Large intestine (tissue), 3 donors: ENCODE data around the gene ACOT6. TPM values are rescaled to one million over a fixed set of nuclear protein-coding genes. Genes with fewer than 3 reads are reported as not detected.
"Not testable (repeated sequence)": the region's sequence is repeated elsewhere in the genome, so short reads cannot be mapped to it uniquely, and the experiment has no call there.

Source experiments
- DNase-seq, 2 donors: peaks; one replicate each; pipeline versions ENCODE4 v3.0.0 to v3.0.0-alpha.2; 2013
- H3K27ac ChIP-seq: one replicate; pipeline ENCODE4 v1.5.1; 2013; ENCODE audit warnings: low read length
- H3K27me3 ChIP-seq: 2 replicates; pipeline ENCODE4 v1.6.1; 2013; ENCODE audit warnings: low read length; ENCODE audit not compliant: control insufficient read depth, insufficient read depth
- H3K36me3 ChIP-seq: 2 replicates; pipeline ENCODE4 v1.6.1; 2013; ENCODE audit warnings: low read length; ENCODE audit not compliant: control insufficient read depth, insufficient read depth
- H3K4me1 ChIP-seq: one replicate; pipeline ENCODE4 v1.6.1; 2013; ENCODE audit warnings: low read length; ENCODE audit not compliant: control insufficient read depth, insufficient read depth
- H3K4me3 ChIP-seq: one replicate; pipeline ENCODE4 v1.5.1; 2013; ENCODE audit warnings: low read length
- H3K9me3 ChIP-seq: one replicate; pipeline ENCODE4 v1.6.1; 2013; ENCODE audit warnings: mild to moderate bottlenecking, low read depth, low read length, moderate library complexity; ENCODE audit not compliant: control insufficient read depth
- WGBS: methylation state at CpG from one replicate; pipeline ENCODE4 v1.1.5; 2013; ENCODE audit warnings: low lambda C conversion rate; ENCODE audit not compliant: insufficient coverage; 5-methylcytosine and 5-hydroxymethylcytosine counted together
- polyA plus RNA-seq: library from polyadenylated mRNA; unstranded; fragments of 120-200 nt; gene quantifications from one replicate; pipeline ENCODE4 v1.2.1, GENCODE V29; 2013

ACOT6 gene
- polyA plus RNA-seq, 1 donor, result 0.04 TPM

- H3K27me3 ChIP-seq, DNase-seq, H3K9me3 ChIP-seq, H3K27ac ChIP-seq, H3K4me1 ChIP-seq, H3K4me3 ChIP-seq: not testable (repeated sequence)
- peaks cover 20% of the 10 kb centered on the region for H3K36me3 ChIP-seq
- no CpG with 5 or more reads among the region's 4 CpGs for WGBS
Observed at GRCh38 chr14:73573740-73574139, 38.6 kb upstream of the ACOT6 start.

- not testable (repeated sequence) for H3K4me3 ChIP-seq, DNase-seq, H3K4me1 ChIP-seq, H3K27ac ChIP-seq, H3K27me3 ChIP-seq, H3K9me3 ChIP-seq
- peaks cover 22% of the 10 kb centered on the region for H3K36me3 ChIP-seq
- no CpG with 5 or more reads among the region's 7 CpGs for WGBS
Observed at GRCh38 chr14:73574251-73574650, 38.1 kb upstream of the ACOT6 start.

GRCh38 chr14:73576391-73576790 is 35.9 kb upstream of the ACOT6 start:
- Histone ChIP-seq H3K4me1 (no peaks in the 10 kb centered on the region), H3K27ac (no peak overlapping the region), H3K27me3 (no peaks in the 10 kb centered on the region), H3K36me3 (peaks cover 24% of the 10 kb centered on the region), H3K9me3 (no peaks in the 10 kb centered on the region), H3K4me3 (no peak overlapping the region)
- no peak for DNase-seq
- WGBS, result no CpG with 5 or more reads among the region's 3 CpGs

- not testable (repeated sequence) for DNase-seq, H3K9me3 ChIP-seq, H3K27ac ChIP-seq, H3K27me3 ChIP-seq, H3K4me1 ChIP-seq, H3K4me3 ChIP-seq
- no CpG with 5 or more reads among the region's 2 CpGs for WGBS
- peaks cover 24% of the 10 kb centered on the region for H3K36me3 ChIP-seq
Observed at GRCh38 chr14:73577214-73577613, 35.1 kb upstream of the ACOT6 start.

GRCh38 chr14:73582102-73582979 is 30.0 kb upstream of the ACOT6 start:
- WGBS, result 100% methylated on average over 2 of the region's 11 CpGs
- not testable (repeated sequence) for H3K4me3 ChIP-seq, H3K27me3 ChIP-seq, H3K27ac ChIP-seq, H3K9me3 ChIP-seq, H3K4me1 ChIP-seq, DNase-seq
- peaks cover 11% of the 10 kb centered on the region for H3K36me3 ChIP-seq

GRCh38 chr14:73588695-73589094 is 23.6 kb upstream of the ACOT6 start:
- H3K27me3 ChIP-seq, result no peaks in the 10 kb centered on the region
- no peak overlapping the region for H3K4me3 ChIP-seq
- H3K27ac ChIP-seq, result no peak overlapping the region
- H3K9me3 ChIP-seq, result no peaks in the 10 kb centered on the region
- WGBS, result 64% methylated on average over 1 of the region's 1 CpG
- no peak for DNase-seq
- H3K36me3 ChIP-seq, result no peaks in the 10 kb centered on the region
- no peaks in the 10 kb centered on the region for H3K4me1 ChIP-seq

- no peak for DNase-seq
- no peaks in the 10 kb centered on the region for H3K9me3 ChIP-seq
- no peaks in the 10 kb centered on the region for H3K4me1 ChIP-seq
- H3K36me3 ChIP-seq, result no peaks in the 10 kb centered on the region
- H3K27me3 ChIP-seq, result no peaks in the 10 kb centered on the region
- H3K27ac ChIP-seq, result no peak overlapping the region
- H3K4me3 ChIP-seq, result no peak overlapping the region
- 77% methylated on average over 3 of the region's 4 CpGs for WGBS
Observed at GRCh38 chr14:73589116-73589515, 23.2 kb upstream of the ACOT6 start.

GRCh38 chr14:73590673-73591004 is 21.7 kb upstream of the ACOT6 start:
- DNase-seq, H3K4me3 ChIP-seq, H3K36me3 ChIP-seq, H3K27ac ChIP-seq, H3K4me1 ChIP-seq, H3K9me3 ChIP-seq, H3K27me3 ChIP-seq: not testable (repeated sequence)
- WGBS, result no CpG with 5 or more reads among the region's 32 CpGs

GRCh38 chr14:73591690-73592449 is 20.4 kb upstream of the ACOT6 start, which contains the start of gene ACOT4:
Gene ACOT4 (plus strand): TSS chr14:73591873. CDS start chr14:73591960, 87 bp downstream.
- no peak within 1 kb of the TSS for H3K27ac ChIP-seq
- no CpG with 5 or more reads among the region's 89 CpGs for WGBS
- H3K36me3 ChIP-seq, result no peaks in the 10 kb centered on the region
- no peaks in the 10 kb centered on the region for H3K27me3 ChIP-seq
- peak within 1 kb of the TSS; percentile 75 for H3K4me3 ChIP-seq
- no peaks in the 10 kb centered on the region for H3K9me3 ChIP-seq
- peak; percentile 36 to 81 for DNase-seq
- no peaks in the 10 kb centered on the region for H3K4me1 ChIP-seq

- Histone ChIP-seq H3K36me3 (no peaks in the 10 kb centered on the region), H3K4me3 (no peak overlapping the region)
Observed at GRCh38 chr14:73594491-73594890, 17.8 kb upstream of the ACOT6 start.

More at GRCh38 chr14:73594491-73594890, 17.8 kb upstream of the ACOT6 start:
- no CpG with 5 or more reads among the region's 9 CpGs for WGBS
- H3K27me3 ChIP-seq, result no peaks in the 10 kb centered on the region
- no peak for DNase-seq
- H3K27ac ChIP-seq, result no peak overlapping the region
- H3K4me1 ChIP-seq, result peaks cover 7% of the 10 kb centered on the region
- no peaks in the 10 kb centered on the region for H3K9me3 ChIP-seq
